ENCODE results near the gene NCAPD3. TPM values are rescaled to one million over a fixed set of nuclear protein-coding genes. Genes with fewer than 3 reads are reported as not detected.
"Not testable (repeated sequence)": the region's sequence is repeated elsewhere in the genome, so short reads cannot be mapped to it uniquely, and the experiment has no call there.

The NCAPD3 gene
- total and polyA plus RNA-seq, 9 donors = 11.1 to 19.9 (median 15.4) TPM

DNA sequence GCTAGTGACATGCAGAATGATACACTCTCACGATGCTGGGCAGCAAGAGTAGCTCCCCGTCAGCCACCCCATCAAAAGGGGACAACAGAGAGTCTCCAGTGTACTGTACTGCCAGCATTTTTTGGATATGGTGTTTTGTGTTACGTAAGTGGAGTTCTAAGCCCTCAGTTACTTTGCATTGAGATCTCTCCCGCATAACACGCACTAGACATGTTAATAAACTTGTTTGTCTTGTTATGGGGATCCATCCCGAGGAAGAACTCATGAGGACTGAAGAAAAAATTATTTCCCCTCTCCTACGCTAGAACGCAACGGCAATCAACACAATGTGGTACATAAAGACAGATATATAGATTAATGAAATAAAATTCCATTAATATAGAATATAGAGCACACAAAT, 24.2 kb downstream of the NCAPD3 start:
- DNase-seq = no peak
- Histone ChIP-seq H3K4me1 (ENCODE audit: control insufficient read depth, insufficient read depth, low read length) (no peaks in the 10 kb centered on the region), H3K27ac (ENCODE audit: low read length) (no peak overlapping the region), H3K36me3 (ENCODE audit: control insufficient read depth, insufficient read depth, low read length) (peaks cover 28% of the 10 kb centered on the region), H3K9me3 (replicated peaks; ENCODE audit: control insufficient read depth, low read depth, low read length) (no peaks in the 10 kb centered on the region), H3K27me3 (ENCODE audit: control insufficient read depth, insufficient read depth, low read length) (no peaks in the 10 kb centered on the region), H3K4me3 (ENCODE audit: low read length) (no peak overlapping the region)
- no CpG with 5 or more reads among the region's 9 CpGs for WGBS (ENCODE audit: insufficient coverage)

DNA sequence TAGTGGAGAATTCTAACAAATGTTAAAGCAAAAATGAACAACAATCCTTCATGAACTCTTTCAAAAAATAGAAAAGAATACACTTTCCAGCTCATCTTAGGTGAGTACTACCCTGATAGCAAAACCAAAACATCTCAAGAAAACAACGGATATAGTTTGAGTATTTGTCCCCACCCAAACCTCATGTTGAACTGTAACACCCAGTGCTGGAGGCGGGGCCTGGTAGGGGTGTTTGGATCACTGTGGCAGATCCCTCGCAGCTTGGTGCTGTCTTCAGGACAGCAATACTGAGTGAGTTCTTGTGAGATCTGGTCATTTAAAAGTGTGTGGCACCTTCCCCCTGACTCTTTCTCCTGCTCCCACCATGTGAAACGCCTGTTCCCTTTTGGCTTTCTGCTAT, 27.0 kb downstream of the NCAPD3 start:
- H3K27ac ChIP-seq (ENCODE audit: low read length) = no peak overlapping the region
- H3K4me1 ChIP-seq (ENCODE audit: control insufficient read depth, insufficient read depth, low read length) = no peaks in the 10 kb centered on the region
- H3K9me3 ChIP-seq (replicated peaks; ENCODE audit: control insufficient read depth, low read depth, low read length) = no peaks in the 10 kb centered on the region
- H3K27me3 ChIP-seq (ENCODE audit: control insufficient read depth, insufficient read depth, low read length) = no peaks in the 10 kb centered on the region
- DNase-seq = no peak
- H3K36me3 ChIP-seq (ENCODE audit: control insufficient read depth, insufficient read depth, low read length) = peaks cover 29% of the 10 kb centered on the region
- H3K4me3 ChIP-seq (ENCODE audit: low read length) = no peak overlapping the region
- 100% methylated on average over 1 of the region's 4 CpGs for WGBS (ENCODE audit: insufficient coverage)

DNA sequence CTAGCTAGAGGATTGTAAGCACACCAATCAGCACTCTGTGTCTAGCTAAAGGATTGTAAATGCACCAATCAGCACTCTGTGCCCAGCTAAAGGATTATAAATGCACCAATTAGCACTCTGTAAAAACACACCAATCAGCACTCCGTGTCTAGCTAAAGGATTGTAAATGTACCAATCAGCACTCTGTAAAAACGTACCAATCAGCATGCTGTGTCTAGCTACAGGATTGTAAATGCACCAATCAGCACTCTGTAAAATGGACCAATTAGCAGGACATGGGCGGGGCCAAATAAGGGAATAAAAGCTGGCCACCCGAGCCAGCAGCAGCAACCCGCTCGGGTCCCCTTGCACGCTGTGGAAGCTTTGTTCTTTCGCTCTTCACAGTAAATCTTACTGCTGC, 35.7 kb downstream of the NCAPD3 start:
- not testable (repeated sequence) for DNase-seq; H3K27me3 ChIP-seq (ENCODE audit: control insufficient read depth, insufficient read depth, low read length); H3K4me3 ChIP-seq (ENCODE audit: low read length); H3K27ac ChIP-seq (ENCODE audit: low read length); H3K9me3 ChIP-seq (replicated peaks; ENCODE audit: control insufficient read depth, low read depth, low read length); H3K4me1 ChIP-seq (ENCODE audit: control insufficient read depth, insufficient read depth, low read length)
- WGBS (ENCODE audit: insufficient coverage) = 96% methylated on average over 7 of the region's 8 CpGs
- H3K36me3 ChIP-seq (ENCODE audit: control insufficient read depth, insufficient read depth, low read length) = peaks cover 49% of the 10 kb centered on the region

DNA sequence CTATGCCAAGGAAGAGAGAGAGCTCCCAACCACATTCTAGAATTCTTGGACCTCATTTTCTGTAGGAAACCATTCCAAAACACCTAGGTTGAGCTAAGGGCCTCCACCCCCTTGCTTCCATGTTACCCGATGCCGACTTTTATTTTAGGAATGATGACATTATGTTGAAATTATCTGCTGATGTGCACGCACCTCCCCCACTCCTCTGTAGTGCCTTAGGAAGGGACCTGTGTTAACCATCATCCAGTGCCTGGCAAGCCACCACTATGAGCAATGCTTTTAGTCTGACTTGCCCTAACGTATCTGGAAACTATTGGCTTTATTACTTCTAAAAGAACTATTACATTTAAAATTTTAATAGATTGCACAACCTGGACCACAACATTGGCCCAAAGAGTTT, 42.1 kb downstream of the NCAPD3 start:
- no peaks in the 10 kb centered on the region for H3K27me3 ChIP-seq (ENCODE audit: control insufficient read depth, insufficient read depth, low read length)
- H3K36me3 ChIP-seq (ENCODE audit: control insufficient read depth, insufficient read depth, low read length) = peaks cover 39% of the 10 kb centered on the region
- no peaks in the 10 kb centered on the region for H3K4me1 ChIP-seq (ENCODE audit: control insufficient read depth, insufficient read depth, low read length)
- no peak overlapping the region for H3K27ac ChIP-seq (ENCODE audit: low read length)
- H3K9me3 ChIP-seq (replicated peaks; ENCODE audit: control insufficient read depth, low read depth, low read length) = no peaks in the 10 kb centered on the region
- DNase-seq = peak; percentile 31
- no CpG with 5 or more reads among the region's 4 CpGs for WGBS (ENCODE audit: insufficient coverage)
- H3K4me3 ChIP-seq (ENCODE audit: low read length) = no peak overlapping the region

DNA sequence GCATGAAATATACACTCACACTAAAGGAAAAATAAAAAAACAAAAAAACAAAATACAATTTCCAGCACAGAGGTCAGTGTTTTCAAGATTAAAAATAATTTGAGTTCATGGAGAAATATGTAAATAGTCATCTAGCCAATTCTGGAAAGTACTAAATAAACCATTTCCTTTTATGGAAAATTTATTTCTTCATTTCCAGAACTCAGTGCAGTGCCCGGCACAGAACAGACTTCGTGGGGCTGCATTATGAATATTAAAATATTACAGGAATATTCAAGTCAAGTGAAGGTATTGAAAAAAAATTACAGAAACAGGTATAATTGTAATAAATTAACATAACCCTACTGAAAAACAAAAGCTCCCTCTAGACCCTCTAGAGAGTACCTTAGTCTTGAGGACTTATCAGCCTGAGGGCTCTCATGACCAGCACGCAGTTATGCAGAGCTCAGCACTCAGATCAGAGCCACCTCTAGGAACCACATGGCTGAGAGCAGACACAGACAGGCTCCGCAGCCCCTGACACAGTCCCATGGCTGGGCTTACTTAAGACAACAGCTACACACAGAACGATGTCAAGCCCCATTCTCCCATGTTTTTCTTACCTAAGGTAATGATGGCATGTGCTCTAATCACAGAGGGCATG, 45.6 kb downstream of the NCAPD3 start:
- H3K27me3 ChIP-seq (ENCODE audit: control insufficient read depth, insufficient read depth, low read length) = no peaks in the 10 kb centered on the region
- H3K27ac ChIP-seq (ENCODE audit: low read length) = no peak overlapping the region
- DNase-seq = no peak
- no peak overlapping the region for H3K4me3 ChIP-seq (ENCODE audit: low read length)
- H3K4me1 ChIP-seq (ENCODE audit: control insufficient read depth, insufficient read depth, low read length) = no peaks in the 10 kb centered on the region
- WGBS (ENCODE audit: insufficient coverage) = 100% methylated on average over 1 of the region's 5 CpGs
- no peaks in the 10 kb centered on the region for H3K9me3 ChIP-seq (replicated peaks; ENCODE audit: control insufficient read depth, low read depth, low read length)
- peaks cover 36% of the 10 kb centered on the region for H3K36me3 ChIP-seq (ENCODE audit: control insufficient read depth, insufficient read depth, low read length)

DNA sequence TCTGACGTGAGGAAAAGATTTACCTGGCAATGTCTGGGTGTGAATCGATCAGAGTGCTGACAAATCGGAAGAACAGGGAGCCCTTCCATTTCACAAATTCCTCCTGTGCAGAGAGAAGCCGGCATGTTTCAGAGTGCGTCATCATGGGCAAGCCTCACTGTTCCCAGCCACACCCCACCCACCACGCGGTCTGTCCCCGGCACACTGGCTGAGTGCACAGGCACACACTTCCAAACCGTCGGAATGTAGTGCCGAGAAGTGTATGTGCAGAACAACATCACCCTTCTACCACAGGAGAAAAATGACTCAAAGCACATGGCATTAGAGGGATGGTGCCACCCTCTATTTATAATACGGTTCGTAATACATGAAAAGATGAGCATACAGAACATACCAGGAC, 47.5 kb downstream of the NCAPD3 start:
- Histone ChIP-seq H3K9me3 (replicated peaks; ENCODE audit: control insufficient read depth, low read depth, low read length) (no peaks in the 10 kb centered on the region), H3K4me3 (ENCODE audit: low read length) (no peak overlapping the region), H3K27me3 (ENCODE audit: control insufficient read depth, insufficient read depth, low read length) (no peaks in the 10 kb centered on the region), H3K4me1 (ENCODE audit: control insufficient read depth, insufficient read depth, low read length) (no peaks in the 10 kb centered on the region), H3K36me3 (ENCODE audit: control insufficient read depth, insufficient read depth, low read length) (peaks cover 38% of the 10 kb centered on the region), H3K27ac (ENCODE audit: low read length) (no peak overlapping the region)
- no peak for DNase-seq
- WGBS (ENCODE audit: insufficient coverage) = 96% methylated on average over 8 of the region's 13 CpGs

DNA sequence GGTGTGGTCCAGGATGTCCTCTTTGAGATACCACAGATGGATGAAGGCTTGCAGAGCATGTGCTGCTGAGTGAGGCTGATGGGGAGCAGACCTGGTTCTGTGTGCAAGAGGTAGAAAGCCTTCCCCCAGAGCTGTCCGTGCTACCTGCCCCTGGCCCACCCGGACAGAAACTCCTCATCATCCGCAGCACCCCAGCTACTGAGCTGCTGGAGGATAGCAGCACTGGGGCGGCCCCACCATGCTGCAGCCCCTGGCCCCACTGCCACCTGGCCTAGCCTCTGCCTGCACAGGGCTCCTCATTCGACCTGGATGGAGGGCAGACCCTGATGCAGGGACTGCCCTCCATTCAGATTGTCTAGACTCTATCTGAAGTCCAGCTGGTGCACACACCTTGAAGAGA, 50.5 kb downstream of the NCAPD3 start:
- no peak overlapping the region for H3K4me3 ChIP-seq (ENCODE audit: low read length)

DNA sequence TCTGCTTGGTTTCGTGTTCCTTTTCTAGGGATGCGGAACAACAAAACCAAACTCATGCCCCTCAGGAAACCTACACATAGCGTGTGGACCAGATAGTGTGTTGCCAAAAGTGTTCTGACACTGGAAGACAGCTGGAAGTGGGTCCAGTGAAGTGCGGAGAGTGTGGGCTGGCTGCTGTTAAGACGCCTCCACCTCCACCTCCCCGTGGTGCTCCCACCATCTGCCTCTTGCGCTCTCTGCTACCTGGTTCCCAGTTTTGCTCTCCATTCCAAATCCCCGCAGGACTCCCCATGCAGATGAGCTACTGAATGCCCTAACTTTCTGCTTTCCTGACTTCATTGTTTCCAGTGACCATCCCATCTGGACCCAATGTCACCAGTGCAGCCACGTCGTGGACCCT, 51.8 kb downstream of the NCAPD3 start:
- Histone ChIP-seq H3K4me3 (ENCODE audit: low read length) (no peak overlapping the region), H3K27me3 (ENCODE audit: control insufficient read depth, insufficient read depth, low read length) (no peaks in the 10 kb centered on the region), H3K36me3 (ENCODE audit: control insufficient read depth, insufficient read depth, low read length) (peaks cover 36% of the 10 kb centered on the region), H3K9me3 (replicated peaks; ENCODE audit: control insufficient read depth, low read depth, low read length) (no peaks in the 10 kb centered on the region), H3K4me1 (ENCODE audit: control insufficient read depth, insufficient read depth, low read length) (no peaks in the 10 kb centered on the region), H3K27ac (ENCODE audit: low read length) (no peak overlapping the region)
- WGBS (ENCODE audit: insufficient coverage) = 98% methylated on average over 4 of the region's 10 CpGs
- no peak for DNase-seq

More for the DNA sequence above, 50.5 kb downstream of the NCAPD3 start:
- Histone ChIP-seq H3K27me3 (ENCODE audit: control insufficient read depth, insufficient read depth, low read length) (no peaks in the 10 kb centered on the region), H3K4me1 (ENCODE audit: control insufficient read depth, insufficient read depth, low read length) (no peaks in the 10 kb centered on the region), H3K36me3 (ENCODE audit: control insufficient read depth, insufficient read depth, low read length) (peaks cover 35% of the 10 kb centered on the region), H3K27ac (ENCODE audit: low read length) (no peak overlapping the region), H3K9me3 (replicated peaks; ENCODE audit: control insufficient read depth, low read depth, low read length) (no peaks in the 10 kb centered on the region)
- DNase-seq = no peak
- WGBS (ENCODE audit: insufficient coverage) = 100% methylated on average over 3 of the region's 5 CpGs

DNA sequence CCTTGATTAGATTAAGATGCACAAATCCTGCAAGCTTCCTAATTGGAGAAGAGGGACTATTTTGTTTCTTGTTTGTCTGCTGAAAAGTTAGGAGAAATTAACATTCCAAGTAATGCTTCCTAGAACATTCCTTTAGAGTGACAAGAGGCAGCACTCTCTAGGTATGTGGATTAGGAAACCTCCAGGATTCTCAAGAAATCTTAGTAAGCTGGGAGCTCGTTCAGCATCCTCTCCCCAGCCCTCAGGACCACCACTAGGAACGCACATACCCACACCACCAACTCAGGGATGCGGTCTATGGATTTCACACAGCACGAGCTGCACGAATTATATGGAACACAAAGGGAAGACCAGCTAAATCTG, 52.9 kb downstream of the NCAPD3 start:
- Histone ChIP-seq H3K9me3 (replicated peaks; ENCODE audit: control insufficient read depth, low read depth, low read length) (no peaks in the 10 kb centered on the region), H3K27ac (ENCODE audit: low read length) (no peak overlapping the region), H3K4me3 (ENCODE audit: low read length) (no peak overlapping the region), H3K36me3 (ENCODE audit: control insufficient read depth, insufficient read depth, low read length) (peaks cover 29% of the 10 kb centered on the region), H3K27me3 (ENCODE audit: control insufficient read depth, insufficient read depth, low read length) (no peaks in the 10 kb centered on the region), H3K4me1 (ENCODE audit: control insufficient read depth, insufficient read depth, low read length) (no peaks in the 10 kb centered on the region)
- WGBS (ENCODE audit: insufficient coverage) = 96% methylated on average over 4 of the region's 5 CpGs
- no peak for DNase-seq

DNA sequence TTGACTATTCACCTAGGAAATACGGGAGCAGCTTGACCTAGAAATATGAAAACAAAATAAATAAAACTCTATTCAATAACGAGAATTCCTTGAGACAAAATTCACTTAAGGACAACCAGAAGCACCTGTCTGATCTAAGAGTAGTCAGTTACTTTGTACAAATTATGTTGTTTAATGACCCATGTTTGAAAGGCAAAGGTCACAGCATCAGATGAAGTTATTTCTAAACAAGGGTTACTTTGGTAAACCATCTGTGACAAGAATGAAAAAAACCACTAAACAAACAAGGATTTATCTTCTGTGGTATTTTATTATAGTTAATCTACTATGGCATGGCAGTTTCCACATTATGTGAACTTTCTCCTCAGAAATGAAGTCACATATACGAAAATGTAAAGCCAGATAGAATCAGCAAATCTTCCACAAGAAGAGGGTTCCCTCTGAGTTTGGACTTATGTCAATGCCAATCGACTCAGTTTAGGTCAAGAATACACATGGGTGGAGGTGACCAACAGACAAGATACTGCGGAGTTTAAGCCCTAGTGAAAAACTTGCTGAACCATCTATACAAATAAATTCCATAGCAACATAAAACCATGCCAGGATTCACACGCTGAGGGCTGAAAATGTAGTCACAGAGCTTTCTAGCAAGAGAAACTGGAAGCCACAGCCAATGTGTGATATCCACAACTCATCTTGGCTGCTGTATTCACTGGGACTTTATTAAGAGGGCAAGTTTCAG, 53.4 kb downstream of the NCAPD3 start:
- no CpG with 5 or more reads among the region's 6 CpGs for WGBS (ENCODE audit: insufficient coverage)
- DNase-seq = no peak
- Histone ChIP-seq H3K4me1 (ENCODE audit: control insufficient read depth, insufficient read depth, low read length) (no peaks in the 10 kb centered on the region), H3K27ac (ENCODE audit: low read length) (no peak overlapping the region), H3K4me3 (ENCODE audit: low read length) (no peak overlapping the region), H3K36me3 (ENCODE audit: control insufficient read depth, insufficient read depth, low read length) (peaks cover 30% of the 10 kb centered on the region), H3K27me3 (ENCODE audit: control insufficient read depth, insufficient read depth, low read length) (no peaks in the 10 kb centered on the region), H3K9me3 (replicated peaks; ENCODE audit: control insufficient read depth, low read depth, low read length) (no peaks in the 10 kb centered on the region)

All from muscle of leg (tissue), 11 donors.